Activated T-helper 1 cell treated with Interleukin-2 at 50 U/mL for 16 hours (primary cell): ENCODE measurements around the gene P2RX2.

Experiments
- DNase-seq: peaks from one replicate; pipeline ENCODE4 v3.0.0-alpha.2; 2020; ENCODE audit warnings: low read depth

P2RX2 gene

DNA sequence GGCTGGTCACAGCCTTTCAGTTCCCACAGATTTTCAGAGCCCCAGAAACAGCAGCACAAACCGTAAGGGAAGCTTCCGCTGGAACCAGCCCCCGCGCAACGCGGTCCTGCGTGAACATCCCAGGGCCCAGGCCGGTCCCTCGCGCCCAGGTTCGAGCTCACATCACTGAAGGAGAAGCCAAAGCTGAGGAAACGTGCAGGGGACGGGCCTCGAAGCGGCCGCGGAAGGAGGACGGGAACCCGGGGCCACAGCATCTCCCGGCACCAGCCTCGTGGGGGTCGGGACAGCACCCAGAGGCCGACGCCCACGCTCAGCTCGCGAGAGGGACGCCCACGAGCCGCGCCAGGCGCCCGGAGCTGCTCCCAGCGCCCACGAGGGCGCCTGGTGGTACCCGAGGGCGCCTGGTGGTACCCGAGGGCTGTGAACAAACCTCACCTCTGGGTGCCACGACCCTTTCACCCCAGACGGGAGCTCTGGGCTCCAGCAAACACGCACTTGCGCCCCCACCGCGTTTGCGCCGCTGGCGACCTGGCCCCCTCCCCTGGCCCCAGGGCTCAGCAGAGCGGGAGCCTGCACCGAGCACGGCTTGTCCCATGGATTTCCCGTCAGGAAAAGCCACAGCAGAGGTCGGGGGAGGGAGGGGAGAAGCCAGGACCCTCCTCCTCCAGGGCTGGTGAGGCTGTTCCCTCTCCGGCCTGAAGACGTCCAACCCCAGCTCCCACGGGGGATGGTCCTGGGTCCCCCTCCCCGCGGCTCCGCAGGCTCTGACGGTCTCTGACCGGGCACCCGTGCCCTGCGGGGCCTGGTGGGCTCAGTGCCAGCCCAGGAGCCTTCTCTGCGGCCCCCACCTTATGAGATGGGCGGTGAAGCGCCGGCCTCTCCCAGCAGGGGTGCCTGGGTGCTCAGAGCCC, 15.1 kb upstream of the P2RX2 start:
- no peak for DNase-seq

DNA sequence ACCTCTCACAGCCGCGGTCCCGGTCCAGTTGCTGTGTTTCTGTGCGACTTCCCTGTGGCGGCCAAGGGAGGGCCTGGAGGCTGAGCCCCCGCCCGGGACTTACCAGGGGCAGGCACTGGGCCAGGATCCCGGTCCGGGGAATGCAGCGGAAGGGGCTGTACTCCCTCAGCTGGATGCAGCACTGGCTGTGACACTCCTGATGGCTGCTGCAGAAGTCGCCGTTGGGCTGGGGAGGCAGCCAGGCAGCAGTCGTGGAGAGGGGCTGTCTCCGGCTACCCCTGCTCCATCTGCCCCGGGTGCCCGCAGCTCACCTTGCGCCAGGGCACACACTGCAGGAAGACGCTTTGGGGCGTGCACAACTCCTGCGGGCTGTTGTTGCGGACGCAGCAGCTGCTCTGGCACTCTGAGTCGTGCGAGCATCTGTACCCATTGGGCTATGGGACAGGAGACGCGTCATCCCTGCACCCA, 14.4 kb upstream of the P2RX2 start:
- DNase-seq = no peak

DNA sequence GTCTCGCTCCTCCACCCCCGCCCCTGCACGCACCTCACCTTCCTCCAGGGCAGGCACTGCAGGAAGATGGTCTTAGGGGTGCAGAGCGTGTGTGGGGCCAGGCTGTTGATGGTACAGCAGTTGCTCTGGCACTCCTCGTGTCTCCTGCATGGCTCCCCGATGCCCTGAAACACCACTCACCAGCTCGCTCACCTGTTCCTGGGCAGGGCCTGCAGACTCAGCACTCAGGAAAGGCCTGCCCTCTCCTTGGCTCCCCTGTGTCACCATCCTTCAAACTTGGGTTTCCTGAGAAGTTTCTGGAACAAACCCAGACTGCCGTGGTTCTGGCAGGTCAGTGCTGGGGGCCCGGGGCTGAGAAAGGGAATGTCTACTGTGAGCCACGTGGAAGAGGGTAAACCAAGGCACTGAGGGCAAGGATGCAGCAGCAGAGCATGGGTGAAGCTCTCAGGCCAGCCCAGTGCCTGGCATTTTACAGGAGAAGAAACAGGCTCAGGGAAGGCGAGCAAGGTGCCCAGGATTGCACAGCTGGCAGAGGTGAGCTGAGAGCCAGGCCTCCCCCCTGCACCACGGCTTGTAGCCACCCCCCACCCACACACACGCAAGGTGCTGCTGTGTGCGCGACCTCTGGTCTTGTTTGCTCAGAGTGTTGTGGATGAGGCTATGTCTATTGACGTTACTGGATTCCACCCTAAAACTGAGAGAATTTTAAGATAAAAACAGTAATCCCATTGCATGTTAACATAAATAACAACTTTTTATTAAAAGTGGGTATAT, 13.7 kb upstream of the P2RX2 start:
- DNase-seq = no peak

GRCh38 chr12:132605892-132606291, 12.7 kb upstream of the P2RX2 start:
- DNase-seq = no peak

DNA sequence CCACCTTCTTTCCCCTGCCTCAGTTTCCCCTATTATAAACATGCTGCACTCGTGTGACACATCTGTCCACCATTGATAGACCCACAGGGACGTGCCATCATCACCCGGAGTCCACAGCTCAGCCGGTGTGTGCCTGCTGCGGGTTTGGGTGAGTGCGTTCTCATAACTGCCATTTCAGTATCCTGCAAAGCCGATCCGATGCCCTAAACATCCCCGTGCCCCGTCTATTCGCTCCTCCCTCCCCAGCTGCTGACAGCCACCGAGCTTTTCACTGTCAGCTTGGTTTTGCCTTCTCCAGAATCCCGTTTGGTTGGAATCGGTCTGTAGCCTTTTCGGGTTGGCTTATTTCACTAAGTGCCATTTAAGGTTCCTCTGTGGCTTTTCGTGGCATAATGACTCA, 12.1 kb upstream of the P2RX2 start:
- DNase-seq = no peak

GRCh38 chr12:132606927-132607326, 11.6 kb upstream of the P2RX2 start:
- DNase-seq = no peak

DNA sequence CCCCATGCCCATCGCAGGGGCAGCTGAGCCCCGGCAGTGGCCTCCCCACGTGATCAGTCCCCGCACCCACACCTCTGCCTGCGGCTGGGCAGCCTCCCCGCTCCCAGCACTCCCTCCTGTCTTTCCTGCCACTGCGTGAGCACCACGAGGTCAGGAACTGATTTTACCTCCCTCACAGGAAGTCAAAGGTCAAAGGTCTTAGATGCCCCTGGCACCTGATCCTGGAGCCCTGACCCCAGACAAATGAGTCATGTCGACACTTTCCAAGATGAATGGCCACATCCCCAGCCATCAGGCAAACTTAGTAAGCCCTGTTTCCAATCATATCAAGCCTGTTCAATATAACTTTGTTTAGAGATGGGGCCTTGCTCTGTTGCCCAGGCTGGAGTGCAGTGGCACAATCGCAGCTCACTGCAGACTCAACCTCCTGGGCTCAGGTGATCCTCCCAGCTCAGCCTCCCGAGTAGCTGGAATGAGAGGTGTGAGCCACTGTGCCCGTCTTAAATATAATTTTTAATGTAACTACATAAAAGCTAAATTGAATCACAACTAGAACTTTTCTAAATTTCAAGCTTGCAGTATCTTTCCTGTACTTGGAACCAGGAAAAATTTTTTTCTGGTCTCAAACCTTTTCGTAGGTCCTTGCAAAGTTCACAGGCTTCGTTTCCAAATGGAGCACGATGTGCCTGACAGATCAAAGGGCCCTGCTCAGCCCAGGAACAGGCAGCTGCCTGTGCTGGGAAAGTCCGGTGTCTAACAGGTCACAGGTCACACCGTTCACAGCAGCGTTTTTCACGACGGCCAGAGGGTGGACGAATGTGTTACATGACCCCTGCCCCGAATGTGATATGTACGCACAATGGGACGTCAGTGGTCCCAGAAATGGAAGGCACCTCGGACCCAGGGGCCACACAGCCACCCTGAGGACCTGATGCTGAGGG, 10.1 kb upstream of the P2RX2 start:
- no peak for DNase-seq

DNA sequence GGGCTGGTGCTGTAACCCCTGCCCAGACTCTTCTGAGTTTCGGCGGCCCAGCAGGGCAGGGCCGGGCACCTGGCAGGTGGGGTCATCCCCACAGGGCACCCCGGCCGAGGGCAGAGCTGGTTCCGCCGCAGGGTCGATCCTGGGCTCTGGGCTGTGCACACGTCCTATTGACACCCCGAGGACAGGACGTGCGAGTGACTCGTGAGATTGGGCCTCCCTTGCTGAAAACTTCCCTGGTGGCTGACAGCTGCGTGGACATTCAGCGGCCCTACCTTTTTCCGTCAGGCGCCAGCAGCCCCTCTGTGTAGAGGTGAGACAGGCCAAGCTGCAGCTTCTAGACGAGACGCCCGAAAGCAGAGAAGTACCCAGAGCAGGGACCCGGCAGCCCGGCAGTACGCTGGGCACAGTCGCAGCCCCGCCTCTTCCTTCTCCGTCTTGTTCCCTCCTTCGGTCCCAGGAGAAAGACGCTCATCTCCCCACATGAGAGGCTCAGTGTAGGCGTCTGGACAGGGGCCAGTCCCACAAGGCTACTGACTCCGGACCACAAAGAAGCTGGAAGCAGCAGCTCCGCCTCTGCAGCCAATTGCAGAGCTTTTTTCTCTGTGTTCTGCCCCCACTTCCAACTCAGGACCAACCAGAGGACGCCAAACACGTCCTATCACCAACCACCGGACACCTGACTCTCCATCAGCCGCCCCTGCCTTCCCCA, 8.4 kb upstream of the P2RX2 start, which contains the start of gene LRCOL1:
TSS of gene LRCOL1 (minus strand) at position 532 of the 709 bp plus-strand sequence. CDS start 4,331 bp downstream, outside the sequence.
- DNase-seq = no peak

DNA sequence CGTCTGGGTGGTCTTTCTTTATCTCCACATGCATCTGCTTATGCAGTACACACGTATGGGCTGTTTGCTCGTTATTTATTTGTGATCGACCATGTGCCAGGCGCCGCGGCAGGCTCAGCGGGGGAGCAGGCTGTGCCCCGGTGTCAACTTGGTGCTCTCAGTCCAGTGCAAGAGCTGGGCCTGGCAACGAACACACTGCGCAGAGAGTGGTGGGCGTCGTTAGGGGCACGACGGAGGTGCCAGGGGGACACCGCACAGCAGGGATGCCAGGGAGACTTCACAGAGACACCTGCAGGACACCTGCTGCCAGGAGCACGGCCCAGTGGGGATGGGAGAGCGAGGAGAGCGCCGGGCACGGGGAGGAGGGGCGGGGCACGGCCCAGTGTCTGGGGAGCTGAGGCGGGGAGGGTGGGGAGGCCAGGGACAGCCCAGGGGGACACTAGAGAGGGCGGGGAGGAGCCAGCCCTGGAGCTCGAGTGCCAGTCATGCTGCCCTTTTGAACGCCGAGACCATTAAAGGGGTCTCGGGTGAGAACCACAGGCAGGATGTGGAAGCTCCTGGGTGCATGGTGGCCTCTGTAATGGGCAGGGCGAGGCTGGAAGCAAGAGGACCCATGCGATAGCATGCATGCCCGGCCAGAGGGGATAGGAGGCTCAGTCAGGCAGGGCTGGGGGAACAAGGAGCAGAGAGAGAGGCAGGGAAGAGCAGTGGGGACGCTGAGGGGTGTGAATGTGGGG, 7.5 kb upstream of the P2RX2 start:
- DNase-seq = no peak

GRCh38 chr12:132611620-132612019, 7.0 kb upstream of the P2RX2 start:
- no peak for DNase-seq

GRCh38 chr12:132614029-132614428, 4.5 kb upstream of the P2RX2 start:
- DNase-seq = no peak

- DNase-seq = peak; percentile 63
Measured at GRCh38 chr12:132614861-132615578, 3.6 kb upstream of the P2RX2 start.

GRCh38 chr12:132615579-132616038, 3.0 kb upstream of the P2RX2 start:
- no peak for DNase-seq

GRCh38 chr12:132617135-132617701, 1.4 kb upstream of the P2RX2 start:
- DNase-seq = no peak

DNA sequence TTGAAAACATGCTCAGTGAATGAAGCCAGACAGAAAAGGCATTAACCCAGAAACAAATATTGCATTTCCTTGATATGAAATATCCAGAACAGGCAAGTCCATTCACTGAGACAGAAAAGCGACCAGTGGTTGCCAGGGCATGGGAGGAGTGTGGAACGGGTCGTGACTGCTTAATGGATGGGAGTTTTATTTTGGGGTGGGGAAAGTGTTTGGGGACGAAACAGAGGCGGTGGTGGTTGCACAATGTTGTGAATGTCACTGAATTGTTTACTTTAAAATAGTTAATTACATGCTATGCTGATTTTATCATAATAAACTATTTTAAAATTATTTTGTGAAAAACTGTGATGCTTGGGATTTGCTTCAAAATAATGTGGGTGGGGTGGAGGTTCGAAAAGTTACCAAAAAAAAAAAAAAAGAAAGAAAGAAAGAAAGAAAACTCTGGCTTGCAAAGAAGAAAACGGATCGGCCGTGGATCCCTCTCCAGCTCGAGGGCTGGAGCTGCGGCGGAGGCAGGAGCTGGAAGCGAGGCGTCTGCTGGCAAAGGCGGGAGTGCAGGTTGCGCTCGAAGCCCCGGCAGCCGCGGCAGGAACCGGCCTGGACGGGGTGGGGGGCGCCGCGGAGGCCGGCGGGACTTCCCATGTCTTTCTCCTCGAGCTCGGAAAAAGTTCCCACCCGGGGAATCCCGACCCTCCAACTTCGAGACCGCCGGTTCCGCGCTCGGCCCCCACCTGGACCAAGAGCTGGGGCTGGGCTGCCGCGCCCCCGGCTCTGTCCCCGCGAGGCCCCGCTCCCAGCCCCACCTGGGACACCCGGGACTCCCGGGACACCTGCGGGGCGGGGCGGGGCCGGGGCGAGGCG, 524 bp upstream of the P2RX2 start:
- no peak for DNase-seq

- DNase-seq = no peak
Measured at GRCh38 chr12:132619071-132619385, 452 bp downstream of the P2RX2 start.

- DNase-seq = no peak
Measured at GRCh38 chr12:132619386-132620112, 973 bp downstream of the P2RX2 start.
